B cell (primary cell): ENCODE measurements around the gene RNF213. TPM values are rescaled to one million over a fixed set of nuclear protein-coding genes. Genes with fewer than 3 reads are reported as not detected.

Source experiments
- ATAC-seq: fragments of 200-7000 bp; cut with Tn5 transposase; one replicate; pipeline ENCODE4 v1.10.0; 2021; ENCODE audit warnings: low read depth, mild to moderate bottlenecking, moderate number of reproducible peaks, moderate library complexity
- CTCF ChIA-PET: fragments of 350-600 bp; sonication (Branson Sonifier 250); formaldehyde crosslinking; loops from one replicate; lab custom pipeline; 2021; ENCODE audit warnings: antibody characterized with exemption, inconsistent platforms; lab: Charles Lee
- POLR2A ChIA-PET: fragments of 350-600 bp; sonication (Branson Sonifier 250); formaldehyde crosslinking; loops from one replicate; lab custom pipeline; 2021; ENCODE audit warnings: antibody characterized with exemption; lab: Charles Lee
- DNase-seq: peaks from one replicate; pipeline ENCODE4 v3.0.0; 2013
- H2AFZ ChIP-seq: 2 replicates; pipeline ENCODE4 v1.6.1; 2012; ENCODE audit warnings: mild to moderate bottlenecking, low read depth, low read length; ENCODE audit not compliant: insufficient read depth, poor library complexity, severe bottlenecking
- H3K27ac ChIP-seq, 2 donors: 1 replicate in 1 of 2; 2 replicates in 1 of 2; pipeline ENCODE4 v1.5.1; 2012 to 2013; ENCODE audit warnings: low read length in 2 of 2, mild to moderate bottlenecking in 2 of 2, moderate library complexity in 1 of 2
- H3K27me3 ChIP-seq, 4 experiments: fragments of 200-600 bp in 1 of 4; sonication (generic) in 1 of 4; replicated peaks in 1 of 4; 1 replicate in 2 of 4; 2 replicates in 2 of 4; pipeline versions ENCODE4 v1.6.1 to v1.7.0; 2013 to 2016; ENCODE audit warnings: low read length in 3 of 4, mild to moderate bottlenecking in 2 of 4, mixed read lengths in 1 of 4, moderate library complexity in 1 of 4; ENCODE audit not compliant: insufficient read depth in 4 of 4, control insufficient read depth in 3 of 4; ENCODE audit errors: control extremely low read depth in 1 of 4
- H3K36me3 ChIP-seq, 2 experiments: replicated peaks in 1 of 2; 1 replicate in 1 of 2; 2 replicates in 1 of 2; pipeline versions ENCODE4 v1.6.1 to v1.7.1; 2013; ENCODE audit warnings: low read length in 1 of 2; ENCODE audit not compliant: insufficient read depth in 2 of 2, control insufficient read depth in 1 of 2; ENCODE audit errors: control extremely low read depth in 1 of 2, extremely low read depth in 1 of 2
- H3K4me1 ChIP-seq, 2 donors: fragments of 200-600 bp in 1 of 2; sonication (generic) in 1 of 2; 1 replicate in 1 of 2; 2 replicates in 1 of 2; pipeline versions ENCODE4 v1.5.1 to v1.6.1; 2013 to 2017; ENCODE audit warnings: low read length in 2 of 2; ENCODE audit not compliant: control insufficient read depth in 2 of 2, insufficient read depth in 2 of 2
- H3K4me2 ChIP-seq: replicated peaks from 2 replicates; pipeline ENCODE3; 2012; ENCODE audit warnings: mild to moderate bottlenecking, low read depth, low read length; ENCODE audit not compliant: poor library complexity, severe bottlenecking
- H3K4me3 ChIP-seq, 5 experiments: fragments of 200-600 bp in 1 of 5; sonication (generic) in 1 of 5; 1 replicate in 3 of 5; 2 replicates in 2 of 5; pipeline versions ENCODE4 v1.5.1 to v1.7.0; 2011 to 2016; ENCODE audit warnings: low read length in 4 of 5, mild to moderate bottlenecking in 4 of 5, low read depth in 2 of 5, control low read depth in 1 of 5, moderate library complexity in 1 of 5; ENCODE audit not compliant: insufficient read depth in 1 of 5; ENCODE audit errors: control extremely low read depth in 1 of 5, extremely low read depth in 1 of 5
- H3K79me2 ChIP-seq: fragments of 200-600 bp; sonication (generic); one replicate; pipeline ENCODE4 v1.6.0; 2016; ENCODE audit warnings: low read length; ENCODE audit not compliant: control insufficient read depth, insufficient read depth
- H3K9ac ChIP-seq: fragments of 200-600 bp; sonication (generic); 2 replicates; pipeline ENCODE4 v1.6.1; 2017; ENCODE audit warnings: mild to moderate bottlenecking, low read length, moderate library complexity
- H3K9me3 ChIP-seq, 3 donors: one replicate each; pipeline versions ENCODE4 v1.6.1 to v1.7.1; 2013; ENCODE audit warnings: low read length in 2 of 3; ENCODE audit not compliant: control insufficient read depth in 2 of 3, insufficient read depth in 1 of 3; ENCODE audit errors: control extremely low read depth in 1 of 3
- H4K20me1 ChIP-seq: 2 replicates; pipeline ENCODE4 v1.6.0; 2012; ENCODE audit warnings: mild to moderate bottlenecking, low read length; ENCODE audit not compliant: insufficient read depth, control insufficient read depth, poor library complexity, severe bottlenecking
- H3K27ac Mint-ChIP-seq: one replicate; pipeline ENCODE4 v1.8.0; 2021; ENCODE audit warnings: mixed read lengths
- H3K27me3 Mint-ChIP-seq: one replicate; pipeline ENCODE4 v1.8.0; 2021; ENCODE audit warnings: mixed read lengths
- H3K4me1 Mint-ChIP-seq: one replicate; pipeline ENCODE4 v1.8.0; 2021; ENCODE audit warnings: mixed read lengths
- H3K4me3 Mint-ChIP-seq: one replicate; pipeline ENCODE4 v1.8.0; 2021; ENCODE audit warnings: mixed read lengths
- H3K9me3 Mint-ChIP-seq: one replicate; pipeline ENCODE4 v1.8.0; 2022; ENCODE audit warnings: mixed read lengths; ENCODE audit not compliant: insufficient read depth
- CTCF ChIP-seq: fragments of 200-600 bp; IDR thresholded peaks from one replicate; pipeline ENCODE4 v1.8.0; 2022; ENCODE audit warnings: antibody characterized with exemption, mild to moderate bottlenecking
- EZH2 ChIP-seq: IDR thresholded peaks from 2 replicates; pipeline ENCODE4 v1.6.1; 2012; ENCODE audit warnings: borderline replicate concordance, low read depth, mild to moderate bottlenecking, moderate library complexity, low read length; ENCODE audit not compliant: insufficient read depth, poor library complexity, severe bottlenecking
- WGBS: methylation state at CpG from one replicate; pipeline ENCODE4 v1.1.5; 2013; ENCODE audit warnings: missing lambda C conversion rate; ENCODE audit not compliant: insufficient coverage; 5-methylcytosine and 5-hydroxymethylcytosine counted together
- intact Hi-C: fragments of 100-400 bp; cut with micrococcal nuclease; formaldehyde crosslinking; loops from one replicate; pipeline ENCODE4 v1.10.0; 2022
- polyA plus RNA-seq: library from polyadenylated mRNA; depleted of rRNA; stranded (reverse); fragments of >200 nt; gene quantifications from 2 replicates; pipeline ENCODE4 v1.2.3, GENCODE V29; 2012
- total RNA-seq, 2 donors: library from RNA; stranded (reverse); fragments of 120-200 nt in 1 of 2; gene quantifications; 1 replicate in 1 of 2; 2 replicates in 1 of 2; pipeline versions ENCODE4 v1.2.3 to v1.2.4, GENCODE V29; 2013 to 2022

The RNF213 gene
- total and polyA plus RNA-seq, 2 donors (not counting 1 experiment from before 2014, with no cell fraction given), result 121 to 287 TPM

DNA sequence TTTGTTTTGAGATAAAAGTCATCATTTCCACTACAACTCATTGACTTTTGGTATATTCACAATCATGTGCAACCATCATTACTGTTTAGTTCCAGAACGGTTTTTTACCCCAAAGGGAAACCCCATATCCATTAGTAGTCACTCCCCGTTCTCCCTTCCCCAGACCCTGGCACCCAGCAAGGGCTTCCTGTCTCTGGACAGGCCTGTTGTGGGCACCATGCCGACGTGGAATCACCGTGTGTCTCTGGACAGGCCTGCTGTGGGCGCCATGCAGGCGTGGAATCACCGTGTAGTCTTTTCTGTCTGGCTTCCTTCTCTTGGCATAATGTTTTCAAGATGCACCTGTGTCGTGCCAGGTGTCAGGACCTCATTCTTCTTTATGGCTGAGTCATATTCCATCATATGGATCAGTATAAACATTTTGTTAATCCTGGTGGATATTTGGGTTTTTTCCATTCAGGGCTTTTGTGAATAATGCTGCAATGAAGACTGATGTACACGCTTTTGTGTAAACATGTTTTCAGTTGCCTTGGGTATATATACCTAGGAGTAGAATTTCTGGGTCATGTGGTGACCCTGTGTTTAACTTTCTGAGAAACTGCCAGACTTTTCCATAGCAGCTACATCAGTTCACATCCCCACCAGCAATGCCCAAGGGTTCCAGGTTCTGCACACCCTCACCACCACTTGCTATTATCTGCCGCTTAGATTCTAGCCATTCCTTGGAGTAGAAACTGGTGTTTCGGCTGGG is 173.4 kb downstream of the RNF213 start:
- no peaks in the 10 kb centered on the region for H3K36me3 ChIP-seq
- H3K27me3 ChIP-seq, result no peaks in the 10 kb centered on the region
- ChIA-PET CTCF (no interaction called here), POLR2A (no interaction called here)
- no peaks in the 10 kb centered on the region for H3K4me1 ChIP-seq
- no peaks in the 10 kb centered on the region for H4K20me1 ChIP-seq
- H3K9me3 ChIP-seq, result peaks cover 0 to 6% (median 0%) of the 10 kb centered on the region in 3 donors
- H2AFZ ChIP-seq, result no peak overlapping the region
- Mint-ChIP-seq H3K27me3 (no peaks in the 10 kb centered on the region), H3K4me3 (no peak overlapping the region), H3K27ac (no peak overlapping the region), H3K9me3 (peaks cover 2% of the 10 kb centered on the region), H3K4me1 (no peaks in the 10 kb centered on the region)
- peaks cover 6% of the 10 kb centered on the region for H3K79me2 ChIP-seq
- H3K4me2 ChIP-seq, result no peak overlapping the region
- ATAC-seq, result no peak
- H3K27ac ChIP-seq, result no peak overlapping the region
- DNase-seq, result no peak
- no peak for TF ChIP-seq EZH2
- TF ChIP-seq CTCF, result no peak
- no peak overlapping the region for H3K4me3 ChIP-seq
- no peak overlapping the region for H3K9ac ChIP-seq
- intact Hi-C loops, result no loop called here
- 81% methylated on average over 10 of the region's 12 CpGs for WGBS

- H3K27ac Mint-ChIP-seq, result no peak overlapping the region
Observed at GRCh38 chr17:80437532-80437931, 176.9 kb downstream of the RNF213 start.

More at GRCh38 chr17:80437532-80437931, 176.9 kb downstream of the RNF213 start:
- no peak for TF ChIP-seq CTCF
- Histone ChIP-seq H3K79me2 (peaks cover 7% of the 10 kb centered on the region), H3K4me1 (no peaks in the 10 kb centered on the region), H3K9me3 (peaks cover 0 to 20% (median 0%) of the 10 kb centered on the region in 3 donors), H3K27ac (no peak overlapping the region), H3K9ac (no peak overlapping the region), H3K27me3 (peaks cover 0 to 2% (median 0%) of the 10 kb centered on the region in 4 experiments), H3K36me3 (no peaks in the 10 kb centered on the region), H3K4me3 (no peak overlapping the region), H3K4me2 (no peak overlapping the region), H2AFZ (no peak overlapping the region), H4K20me1 (no peaks in the 10 kb centered on the region)
- H3K4me3 Mint-ChIP-seq, result no peak overlapping the region
- ChIA-PET POLR2A (interaction anchor here (0.6 kb wide), 1 partner anchor 151 kb away, joined by 11 read pairs; no protein-coding TSS in a partner anchor), CTCF (interaction anchor here (1.4 kb wide), 1 partner anchor 10 kb away, joined by 6 read pairs; no protein-coding TSS in a partner anchor)
- H3K9me3 Mint-ChIP-seq, result peaks cover 2% of the 10 kb centered on the region
- H3K4me1 Mint-ChIP-seq, result no peaks in the 10 kb centered on the region
- intact Hi-C loops, result no loop called here
- H3K27me3 Mint-ChIP-seq, result peaks cover 5% of the 10 kb centered on the region
- 90% methylated on average over 10 of the region's 10 CpGs for WGBS
- DNase-seq (no peak), ATAC-seq (no peak)
